OCI-LY3 (cell line): ENCODE results near the gene S1PR3.
"Not testable (repeated sequence)": the region's sequence is repeated elsewhere in the genome, so short reads cannot be mapped to it uniquely, and the experiment has no call there.

Source experiments
- H2AFZ ChIP-seq: fragments of 200-600, 300-600 bp; shearing (Covaris generic); 2 replicates; pipeline ENCODE4 v1.6.0; 2014; ENCODE audit warnings: antibody characterized with exemption, low read depth, low read length
- H3K27ac ChIP-seq: fragments of 200-600, 300-600 bp; sonication (generic); 2 replicates; pipeline ENCODE4 v1.5.1; 2014; ENCODE audit warnings: mild to moderate bottlenecking, low read length, moderate library complexity, mixed read lengths
- H3K27me3 ChIP-seq: fragments of 200-600, 300-600 bp; sonication (generic); 2 replicates; pipeline ENCODE4 v1.6.1; 2014; ENCODE audit warnings: low read depth, low read length, mixed read lengths
- H3K36me3 ChIP-seq: fragments of 200-600, 300-600 bp; sonication (generic); replicated peaks from 2 replicates; pipeline ENCODE3; 2014; ENCODE audit warnings: low read depth, low read length, mixed read lengths
- H3K4me1 ChIP-seq: fragments of 300-600, 200-600 bp; sonication (generic); 2 replicates; pipeline ENCODE4 v1.6.1; 2014; ENCODE audit warnings: low read length, mixed read lengths
- H3K4me2 ChIP-seq: fragments of 200-600, 300-600 bp; sonication (generic); 2 replicates; pipeline ENCODE4 v1.6.1; 2014; ENCODE audit warnings: low read length, mixed read lengths
- H3K4me3 ChIP-seq: fragments of 300-600, 200-600 bp; sonication (generic); 2 replicates; pipeline ENCODE4 v1.5.1; 2014; ENCODE audit warnings: antibody characterized with exemption, mild to moderate bottlenecking, low read length, moderate library complexity
- H3K79me2 ChIP-seq: fragments of 300-600, 200-600 bp; shearing (Covaris generic); 2 replicates; pipeline ENCODE4 v1.6.1; 2014; ENCODE audit warnings: mild to moderate bottlenecking, low read length, mixed read lengths
- H3K9ac ChIP-seq: fragments of 300-600, 200-600 bp; shearing (Covaris generic); 2 replicates; pipeline ENCODE4 v1.6.0; 2014; ENCODE audit warnings: mild to moderate bottlenecking, low read length, moderate library complexity
- H3K9me3 ChIP-seq: fragments of 200-600, 300-600 bp; shearing (Covaris generic); 2 replicates; pipeline ENCODE4 v1.6.1; 2014; ENCODE audit warnings: low read length, mixed read lengths; ENCODE audit not compliant: insufficient read depth
- H4K20me1 ChIP-seq: fragments of 200-600, 300-600 bp; sonication (generic); 2 replicates; pipeline ENCODE4 v1.6.1; 2016; ENCODE audit warnings: low read length, mixed read lengths; ENCODE audit not compliant: insufficient read depth
- CTCF ChIP-seq: fragments of 200-600, 300-600 bp; sonication (generic); IDR thresholded peaks from 2 replicates; pipeline ENCODE4 v1.5.1; 2014; ENCODE audit warnings: antibody characterized with exemption, low read length, low read depth
- EZH2phosphoT487 ChIP-seq: fragments of 200-600 bp; shearing (Covaris generic); IDR thresholded peaks from 2 replicates; pipeline ENCODE4 v1.6.1; 2018; ENCODE audit warnings: antibody characterized with exemption, mixed run types, low read depth

Gene S1PR3

GRCh38 chr9:88991066-88992034 lies at the start of gene S1PR3:
Gene S1PR3, plus strand, starts transcription at chr9:88991468. Its CDS starts 9,733 bp downstream, at chr9:89001201.
- Histone ChIP-seq H3K4me2 (no peak within 1 kb of the TSS), H3K36me3 (no peaks in the 10 kb centered on the region), H3K4me3 (no peak within 1 kb of the TSS), H3K27ac (no peak within 1 kb of the TSS), H3K4me1 (peaks cover 15% of the 10 kb centered on the region), H2AFZ (no peak within 1 kb of the TSS), H4K20me1 (no peaks in the 10 kb centered on the region), H3K9ac (no peak within 1 kb of the TSS), H3K9me3 (no peaks in the 10 kb centered on the region), H3K27me3 (peaks cover 15% of the 10 kb centered on the region; the same call in 1 of the 2 replicates), H3K79me2 (no peaks in the 10 kb centered on the region)
- TF ChIP-seq CTCF (no peak), EZH2phosphoT487 (no peak)

GRCh38 chr9:88941586-88941985 lies 49.7 kb upstream of the S1PR3 start:
- not testable (repeated sequence) for H3K9me3 ChIP-seq, H3K27ac ChIP-seq, H3K4me3 ChIP-seq, H3K27me3 ChIP-seq, H3K79me2 ChIP-seq, H4K20me1 ChIP-seq, H3K9ac ChIP-seq, H3K4me1 ChIP-seq, H3K4me2 ChIP-seq, H2AFZ ChIP-seq, H3K36me3 ChIP-seq

GRCh38 chr9:88942411-88942810 lies 48.9 kb upstream of the S1PR3 start:
- Histone ChIP-seq H3K27ac (no peak overlapping the region), H3K36me3 (no peaks in the 10 kb centered on the region), H3K9me3 (no peaks in the 10 kb centered on the region), H3K79me2 (no peaks in the 10 kb centered on the region), H3K9ac (no peak overlapping the region), H3K4me1 (no peaks in the 10 kb centered on the region), H3K4me3 (no peak overlapping the region), H4K20me1 (no peaks in the 10 kb centered on the region), H2AFZ (no peak overlapping the region), H3K4me2 (no peak overlapping the region), H3K27me3 (peaks cover 3% of the 10 kb centered on the region; the same call in 1 of the 2 replicates)
- no peak for TF ChIP-seq CTCF
- no peak for TF ChIP-seq EZH2phosphoT487

- no peaks in the 10 kb centered on the region for H4K20me1 ChIP-seq
- no peak overlapping the region for H3K9ac ChIP-seq
- H3K27ac ChIP-seq: no peak overlapping the region
- peaks cover 3% of the 10 kb centered on the region; the same call in 1 of the 2 replicates for H3K27me3 ChIP-seq
- no peaks in the 10 kb centered on the region for H3K4me1 ChIP-seq
- H2AFZ ChIP-seq: no peak overlapping the region
- H3K36me3 ChIP-seq: no peaks in the 10 kb centered on the region
- no peaks in the 10 kb centered on the region for H3K79me2 ChIP-seq
- H3K4me2 ChIP-seq: no peak overlapping the region
- no peaks in the 10 kb centered on the region for H3K9me3 ChIP-seq
- H3K4me3 ChIP-seq: no peak overlapping the region
- no peak for TF ChIP-seq EZH2phosphoT487
- no peak for TF ChIP-seq CTCF
Measured at GRCh38 chr9:88945636-88946333, 45.5 kb upstream of the S1PR3 start.
